HepG2 (cell line): ENCODE results near the gene HCRT. TPM values are rescaled to one million over a fixed set of nuclear protein-coding genes. Genes with fewer than 3 reads are reported as not detected.

Experiments used
- CCDC6 ChIP-seq: sonication (generic); formaldehyde crosslinking; IDR thresholded peaks from 2 replicates; pipeline ENCODE4 v1.8.1; 2022; ENCODE audit warnings: mild to moderate bottlenecking, missing genetic modification reagents, moderate library complexity
- MBNL3 ChIP-seq: fragments of 250-450 bp; sonication (Bioruptor Pico); conservative IDR thresholded peaks from 2 replicates; pipeline ENCODE4 v1.8.0; 2022; ENCODE audit warnings: mild to moderate bottlenecking, inconsistent platforms
- MLLT10 ChIP-seq: sonication (generic); formaldehyde crosslinking; IDR thresholded peaks from 2 replicates; pipeline ENCODE4 v1.4.0; 2020; ENCODE audit warnings: missing genetic modification reagents
- NFIB ChIP-seq: sonication (generic); formaldehyde crosslinking; IDR thresholded peaks from 2 replicates; pipeline ENCODE4 v1.9.0; 2021; ENCODE audit warnings: missing genetic modification reagents, mild to moderate bottlenecking, borderline replicate concordance
- SP2 ChIP-seq: sonication (generic); formaldehyde crosslinking; IDR thresholded peaks from 2 replicates; pipeline ENCODE4 v1.5.1; 2020; ENCODE audit warnings: mild to moderate bottlenecking, missing genetic modification reagents
- ZNF382 ChIP-seq: sonication (generic); formaldehyde crosslinking; IDR thresholded peaks from 2 replicates; pipeline ENCODE4 v1.5.0; 2020; ENCODE audit warnings: missing genetic modification reagents, mild to moderate bottlenecking, borderline replicate concordance
- ZNF496 ChIP-seq: sonication (generic); formaldehyde crosslinking; IDR thresholded peaks from 2 replicates; pipeline ENCODE4 v1.8.1; 2023; ENCODE audit warnings: mild to moderate bottlenecking, moderate library complexity, missing genetic modification reagents; ENCODE audit not compliant: insufficient replicate concordance
- polyA plus RNA-seq, 8 experiments: library from polyadenylated mRNA; depleted of rRNA in 3 of 8; stranded (reverse) in 7 of 8; unstranded in 1 of 8; fragments of >200 nt; fragmentation: Illumina TruSeq in 4 of 8; extraction: Trizol in 4 of 8; gene quantifications; 2 replicates each; pipeline versions ENCODE4 v1.2.1 to v1.2.3, GENCODE V29; 2011 to 2016; ENCODE audit warnings: low read depth in 4 of 8, missing spikeins in 1 of 8, mixed read lengths in 1 of 8; ENCODE audit not compliant: insufficient read depth in 1 of 8
- total RNA-seq, 5 experiments: library from RNA; depleted of rRNA; stranded (reverse); fragments of >200 nt; fragmentation: Illumina TruSeq; extraction: Trizol; gene quantifications; 2 replicates each; pipeline ENCODE4 v1.2.3, GENCODE V29; 2016; ENCODE audit warnings: low read depth in 1 of 5
- TF ChIP-seq, protein P1 (sequence below): IDR thresholded peaks from 2 replicates; pipeline ENCODE4 v1.4.0; 2020; ENCODE audit warnings: mild to moderate bottlenecking, missing genetic modification reagents
- TF ChIP-seq, protein P2 (sequence below): sonication (generic); formaldehyde crosslinking; IDR thresholded peaks from 2 replicates; pipeline ENCODE4 v1.4.0; 2020; ENCODE audit warnings: mild to moderate bottlenecking, missing genetic modification reagents
- TF ChIP-seq, protein P3 (sequence below): sonication (generic); formaldehyde crosslinking; IDR thresholded peaks from 2 replicates; pipeline ENCODE4 v1.4.0; 2020; ENCODE audit warnings: missing genetic modification reagents
- TF ChIP-seq, protein P4 (sequence below): IDR thresholded peaks from 2 replicates; pipeline ENCODE4 v1.6.1; 2016; ENCODE audit warnings: missing biosample characterization, missing genetic modification reagents, low read depth

HCRT gene
- total and polyA plus RNA-seq, 2 of the 13 experiments (the other 11 are each of a cell fraction or from before 2014, with no cell fraction given): not detected

DNA sequence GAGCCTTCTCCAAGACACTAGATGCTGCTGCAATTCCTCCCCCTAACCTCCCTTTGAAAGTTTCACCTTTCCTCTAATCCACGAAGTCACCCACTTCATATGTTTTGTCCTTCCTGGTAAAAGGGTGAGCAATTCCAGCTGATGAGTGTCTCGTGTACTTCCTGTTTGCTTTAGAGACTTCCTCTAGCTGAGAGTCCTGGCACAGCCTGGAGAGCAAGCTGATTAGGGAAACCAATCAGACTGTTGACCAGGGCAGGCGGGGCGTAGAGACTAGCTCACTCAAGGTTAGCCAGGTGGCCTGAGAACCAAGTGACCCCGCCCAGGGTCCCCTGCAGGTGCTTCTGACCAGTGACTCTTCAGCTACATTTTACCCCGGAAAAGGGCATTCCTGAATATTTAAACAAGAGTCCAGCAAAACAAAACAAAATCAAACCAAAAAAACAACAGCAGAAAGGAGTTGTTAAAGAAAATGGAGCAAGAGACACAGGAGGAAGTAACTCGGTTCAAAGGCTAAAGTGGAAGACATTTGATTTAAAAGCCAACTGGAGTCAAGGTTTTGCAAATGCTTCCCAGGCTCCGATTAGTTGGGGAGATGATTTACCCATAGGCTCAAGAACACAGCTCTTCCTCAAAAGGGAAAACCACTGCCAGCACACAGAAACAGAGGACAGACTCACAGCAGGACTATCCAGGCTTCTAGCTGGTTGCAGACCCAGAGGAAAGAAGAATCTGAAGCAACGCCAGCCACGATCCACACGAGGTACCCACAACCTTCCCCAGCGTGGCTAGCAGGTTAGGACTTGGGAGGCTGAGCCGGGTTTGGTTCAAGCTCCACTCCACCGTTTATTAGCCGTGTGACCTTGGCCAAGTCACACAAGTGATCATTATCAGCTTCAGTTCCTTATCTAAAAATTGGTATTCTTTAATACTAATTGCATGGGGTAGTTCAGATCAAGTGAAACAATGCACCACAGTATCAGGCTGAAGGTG lies 49.3 kb downstream of the HCRT start (continued):
- TF ChIP-seq, protein P1, sequence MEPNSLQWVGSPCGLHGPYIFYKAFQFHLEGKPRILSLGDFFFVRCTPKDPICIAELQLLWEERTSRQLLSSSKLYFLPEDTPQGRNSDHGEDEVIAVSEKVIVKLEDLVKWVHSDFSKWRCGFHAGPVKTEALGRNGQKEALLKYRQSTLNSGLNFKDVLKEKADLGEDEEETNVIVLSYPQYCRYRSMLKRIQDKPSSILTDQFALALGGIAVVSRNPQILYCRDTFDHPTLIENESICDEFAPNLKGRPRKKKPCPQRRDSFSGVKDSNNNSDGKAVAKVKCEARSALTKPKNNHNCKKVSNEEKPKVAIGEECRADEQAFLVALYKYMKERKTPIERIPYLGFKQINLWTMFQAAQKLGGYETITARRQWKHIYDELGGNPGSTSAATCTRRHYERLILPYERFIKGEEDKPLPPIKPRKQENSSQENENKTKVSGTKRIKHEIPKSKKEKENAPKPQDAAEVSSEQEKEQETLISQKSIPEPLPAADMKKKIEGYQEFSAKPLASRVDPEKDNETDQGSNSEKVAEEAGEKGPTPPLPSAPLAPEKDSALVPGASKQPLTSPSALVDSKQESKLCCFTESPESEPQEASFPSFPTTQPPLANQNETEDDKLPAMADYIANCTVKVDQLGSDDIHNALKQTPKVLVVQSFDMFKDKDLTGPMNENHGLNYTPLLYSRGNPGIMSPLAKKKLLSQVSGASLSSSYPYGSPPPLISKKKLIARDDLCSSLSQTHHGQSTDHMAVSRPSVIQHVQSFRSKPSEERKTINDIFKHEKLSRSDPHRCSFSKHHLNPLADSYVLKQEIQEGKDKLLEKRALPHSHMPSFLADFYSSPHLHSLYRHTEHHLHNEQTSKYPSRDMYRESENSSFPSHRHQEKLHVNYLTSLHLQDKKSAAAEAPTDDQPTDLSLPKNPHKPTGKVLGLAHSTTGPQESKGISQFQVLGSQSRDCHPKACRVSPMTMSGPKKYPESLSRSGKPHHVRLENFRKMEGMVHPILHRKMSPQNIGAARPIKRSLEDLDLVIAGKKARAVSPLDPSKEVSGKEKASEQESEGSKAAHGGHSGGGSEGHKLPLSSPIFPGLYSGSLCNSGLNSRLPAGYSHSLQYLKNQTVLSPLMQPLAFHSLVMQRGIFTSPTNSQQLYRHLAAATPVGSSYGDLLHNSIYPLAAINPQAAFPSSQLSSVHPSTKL: peak; percentile 83
- TF ChIP-seq, protein P2, sequence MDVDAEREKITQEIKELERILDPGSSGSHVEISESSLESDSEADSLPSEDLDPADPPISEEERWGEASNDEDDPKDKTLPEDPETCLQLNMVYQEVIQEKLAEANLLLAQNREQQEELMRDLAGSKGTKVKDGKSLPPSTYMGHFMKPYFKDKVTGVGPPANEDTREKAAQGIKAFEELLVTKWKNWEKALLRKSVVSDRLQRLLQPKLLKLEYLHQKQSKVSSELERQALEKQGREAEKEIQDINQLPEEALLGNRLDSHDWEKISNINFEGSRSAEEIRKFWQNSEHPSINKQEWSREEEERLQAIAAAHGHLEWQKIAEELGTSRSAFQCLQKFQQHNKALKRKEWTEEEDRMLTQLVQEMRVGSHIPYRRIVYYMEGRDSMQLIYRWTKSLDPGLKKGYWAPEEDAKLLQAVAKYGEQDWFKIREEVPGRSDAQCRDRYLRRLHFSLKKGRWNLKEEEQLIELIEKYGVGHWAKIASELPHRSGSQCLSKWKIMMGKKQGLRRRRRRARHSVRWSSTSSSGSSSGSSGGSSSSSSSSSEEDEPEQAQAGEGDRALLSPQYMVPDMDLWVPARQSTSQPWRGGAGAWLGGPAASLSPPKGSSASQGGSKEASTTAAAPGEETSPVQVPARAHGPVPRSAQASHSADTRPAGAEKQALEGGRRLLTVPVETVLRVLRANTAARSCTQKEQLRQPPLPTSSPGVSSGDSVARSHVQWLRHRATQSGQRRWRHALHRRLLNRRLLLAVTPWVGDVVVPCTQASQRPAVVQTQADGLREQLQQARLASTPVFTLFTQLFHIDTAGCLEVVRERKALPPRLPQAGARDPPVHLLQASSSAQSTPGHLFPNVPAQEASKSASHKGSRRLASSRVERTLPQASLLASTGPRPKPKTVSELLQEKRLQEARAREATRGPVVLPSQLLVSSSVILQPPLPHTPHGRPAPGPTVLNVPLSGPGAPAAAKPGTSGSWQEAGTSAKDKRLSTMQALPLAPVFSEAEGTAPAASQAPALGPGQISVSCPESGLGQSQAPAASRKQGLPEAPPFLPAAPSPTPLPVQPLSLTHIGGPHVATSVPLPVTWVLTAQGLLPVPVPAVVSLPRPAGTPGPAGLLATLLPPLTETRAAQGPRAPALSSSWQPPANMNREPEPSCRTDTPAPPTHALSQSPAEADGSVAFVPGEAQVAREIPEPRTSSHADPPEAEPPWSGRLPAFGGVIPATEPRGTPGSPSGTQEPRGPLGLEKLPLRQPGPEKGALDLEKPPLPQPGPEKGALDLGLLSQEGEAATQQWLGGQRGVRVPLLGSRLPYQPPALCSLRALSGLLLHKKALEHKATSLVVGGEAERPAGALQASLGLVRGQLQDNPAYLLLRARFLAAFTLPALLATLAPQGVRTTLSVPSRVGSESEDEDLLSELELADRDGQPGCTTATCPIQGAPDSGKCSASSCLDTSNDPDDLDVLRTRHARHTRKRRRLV (CRISPR knock-in tag): no peak
- no peak for TF ChIP-seq MBNL3 (CRISPR knock-in tag)
- TF ChIP-seq MLLT10 (CRISPR knock-in tag): no peak
- TF ChIP-seq, protein P3, sequence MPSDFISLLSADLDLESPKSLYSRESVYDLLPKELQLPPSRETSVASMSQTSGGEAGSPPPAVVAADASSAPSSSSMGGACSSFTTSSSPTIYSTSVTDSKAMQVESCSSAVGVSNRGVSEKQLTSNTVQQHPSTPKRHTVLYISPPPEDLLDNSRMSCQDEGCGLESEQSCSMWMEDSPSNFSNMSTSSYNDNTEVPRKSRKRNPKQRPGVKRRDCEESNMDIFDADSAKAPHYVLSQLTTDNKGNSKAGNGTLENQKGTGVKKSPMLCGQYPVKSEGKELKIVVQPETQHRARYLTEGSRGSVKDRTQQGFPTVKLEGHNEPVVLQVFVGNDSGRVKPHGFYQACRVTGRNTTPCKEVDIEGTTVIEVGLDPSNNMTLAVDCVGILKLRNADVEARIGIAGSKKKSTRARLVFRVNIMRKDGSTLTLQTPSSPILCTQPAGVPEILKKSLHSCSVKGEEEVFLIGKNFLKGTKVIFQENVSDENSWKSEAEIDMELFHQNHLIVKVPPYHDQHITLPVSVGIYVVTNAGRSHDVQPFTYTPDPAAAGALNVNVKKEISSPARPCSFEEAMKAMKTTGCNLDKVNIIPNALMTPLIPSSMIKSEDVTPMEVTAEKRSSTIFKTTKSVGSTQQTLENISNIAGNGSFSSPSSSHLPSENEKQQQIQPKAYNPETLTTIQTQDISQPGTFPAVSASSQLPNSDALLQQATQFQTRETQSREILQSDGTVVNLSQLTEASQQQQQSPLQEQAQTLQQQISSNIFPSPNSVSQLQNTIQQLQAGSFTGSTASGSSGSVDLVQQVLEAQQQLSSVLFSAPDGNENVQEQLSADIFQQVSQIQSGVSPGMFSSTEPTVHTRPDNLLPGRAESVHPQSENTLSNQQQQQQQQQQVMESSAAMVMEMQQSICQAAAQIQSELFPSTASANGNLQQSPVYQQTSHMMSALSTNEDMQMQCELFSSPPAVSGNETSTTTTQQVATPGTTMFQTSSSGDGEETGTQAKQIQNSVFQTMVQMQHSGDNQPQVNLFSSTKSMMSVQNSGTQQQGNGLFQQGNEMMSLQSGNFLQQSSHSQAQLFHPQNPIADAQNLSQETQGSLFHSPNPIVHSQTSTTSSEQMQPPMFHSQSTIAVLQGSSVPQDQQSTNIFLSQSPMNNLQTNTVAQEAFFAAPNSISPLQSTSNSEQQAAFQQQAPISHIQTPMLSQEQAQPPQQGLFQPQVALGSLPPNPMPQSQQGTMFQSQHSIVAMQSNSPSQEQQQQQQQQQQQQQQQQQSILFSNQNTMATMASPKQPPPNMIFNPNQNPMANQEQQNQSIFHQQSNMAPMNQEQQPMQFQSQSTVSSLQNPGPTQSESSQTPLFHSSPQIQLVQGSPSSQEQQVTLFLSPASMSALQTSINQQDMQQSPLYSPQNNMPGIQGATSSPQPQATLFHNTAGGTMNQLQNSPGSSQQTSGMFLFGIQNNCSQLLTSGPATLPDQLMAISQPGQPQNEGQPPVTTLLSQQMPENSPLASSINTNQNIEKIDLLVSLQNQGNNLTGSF (CRISPR knock-in tag): no peak
- TF ChIP-seq ZNF496: no peak
- TF ChIP-seq CCDC6: no peak
- no peak for TF ChIP-seq NFIB (CRISPR knock-in tag)
- TF ChIP-seq, protein P4, sequence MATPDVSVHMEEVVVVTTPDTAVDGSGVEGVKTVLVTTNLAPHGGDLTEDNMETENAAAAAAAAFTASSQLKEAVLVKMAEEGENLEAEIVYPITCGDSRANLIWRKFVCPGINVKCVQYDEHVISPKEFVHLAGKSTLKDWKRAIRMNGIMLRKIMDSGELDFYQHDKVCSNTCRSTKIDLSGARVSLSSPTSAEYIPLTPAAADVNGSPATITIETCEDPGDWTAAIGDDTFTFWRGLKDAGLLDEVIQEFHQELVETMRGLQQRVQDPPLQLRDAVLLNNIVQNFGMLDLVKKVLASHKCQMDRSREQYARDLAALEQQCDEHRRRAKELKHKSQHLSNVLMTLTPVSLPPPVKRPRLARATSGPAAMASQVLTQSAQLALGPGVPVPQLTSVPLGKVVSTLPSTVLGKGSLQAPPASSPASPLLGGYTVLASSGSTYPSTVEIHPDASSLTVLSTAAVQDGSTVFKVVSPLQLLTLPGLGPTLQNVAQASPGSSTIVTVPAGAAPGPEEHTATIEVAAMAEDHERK: no peak
- TF ChIP-seq SP2 (CRISPR knock-in tag): no peak
- TF ChIP-seq ZNF382: no peak
